GM21367 (cell line): ENCODE results near the gene BAHD1.

Experiments
- ATAC-seq: cut with Tn5 transposase; IDR thresholded peaks from one replicate; pipeline ENCODE4 v1.9.1; 2021; ENCODE audit not compliant: unreplicated experiment

BAHD1 gene

GRCh38 chr15:40464595-40465185 is 23.9 kb downstream of the BAHD1 start:
- ATAC-seq = no peak

- ATAC-seq = no peak
These were observed 25.2 kb downstream of the BAHD1 start for GRCh38 chr15:40465939-40466338.

- no peak for ATAC-seq
These were observed 25.9 kb downstream of the BAHD1 start for GRCh38 chr15:40466426-40467260.

GRCh38 chr15:40467261-40467615 is 26.5 kb downstream of the BAHD1 start:
- no peak for ATAC-seq

GRCh38 chr15:40468898-40469331 is 28.2 kb downstream of the BAHD1 start:
- ATAC-seq = no peak

- no peak for ATAC-seq
These were observed 29.1 kb downstream of the BAHD1 start for GRCh38 chr15:40469776-40470390.

GRCh38 chr15:40470423-40471104 is 29.8 kb downstream of the BAHD1 start, which contains the start of gene CHST14:
Gene CHST14, plus strand, starts transcription at chr15:40470984. Its CDS starts 230 bp downstream, at chr15:40471214.
- no peak for ATAC-seq

- no peak for ATAC-seq
These were observed 30.5 kb downstream of the BAHD1 start for GRCh38 chr15:40471105-40471807.

GRCh38 chr15:40471808-40472150 is 31.0 kb downstream of the BAHD1 start:
- ATAC-seq = no peak

GRCh38 chr15:40472171-40472727 is 31.5 kb downstream of the BAHD1 start:
- no peak for ATAC-seq

GRCh38 chr15:40474581-40474980 is 33.8 kb downstream of the BAHD1 start:
- ATAC-seq = no peak

- ATAC-seq = no peak
These were observed 37.0 kb downstream of the BAHD1 start for GRCh38 chr15:40477642-40478327.

- ATAC-seq = no peak
These were observed 38.3 kb downstream of the BAHD1 start for GRCh38 chr15:40479024-40479423.

- no peak for ATAC-seq
These were observed 40.8 kb downstream of the BAHD1 start for GRCh38 chr15:40481341-40482074.

GRCh38 chr15:40483919-40484318 is 43.2 kb downstream of the BAHD1 start:
- no peak for ATAC-seq

- ATAC-seq = no peak
These were observed 45.5 kb downstream of the BAHD1 start for GRCh38 chr15:40486066-40486770.

- ATAC-seq = no peak
These were observed 47.3 kb downstream of the BAHD1 start for GRCh38 chr15:40487816-40488682.
